Transverse colon (tissue), 4 donors: ENCODE measurements around the gene ASB14.

ENCODE experiments used
- CTCF ChIP-seq, 5 experiments: fragments of 200-600 bp in 3 of 5; fragments of 450-650 bp in 2 of 5; sonication (generic) in 3 of 5; IDR thresholded peaks; 1 replicate in 2 of 5; 2 replicates in 3 of 5; pipeline ENCODE4 v1.5.1; 2016 to 2017; ENCODE audit warnings: antibody characterized with exemption in 5 of 5, inconsistent platforms in 3 of 5, mild to moderate bottlenecking in 2 of 5, moderate library complexity in 1 of 5
- EP300 ChIP-seq: sonication (generic); formaldehyde crosslinking; IDR thresholded peaks from one replicate; pipeline ENCODE4 v1.6.1; 2017; ENCODE audit warnings: antibody characterized with exemption, low read depth
- POLR2A ChIP-seq: fragments of 450-650 bp; IDR thresholded peaks from one replicate; pipeline ENCODE4 v1.6.1; 2016; ENCODE audit warnings: antibody characterized with exemption, mild to moderate bottlenecking, moderate library complexity
- POLR2AphosphoS5 ChIP-seq, 3 donors: sonication (generic); formaldehyde crosslinking; IDR thresholded peaks; one replicate each; pipeline ENCODE4 v1.6.1; 2016; ENCODE audit warnings: antibody characterized with exemption in 3 of 3

DNA sequence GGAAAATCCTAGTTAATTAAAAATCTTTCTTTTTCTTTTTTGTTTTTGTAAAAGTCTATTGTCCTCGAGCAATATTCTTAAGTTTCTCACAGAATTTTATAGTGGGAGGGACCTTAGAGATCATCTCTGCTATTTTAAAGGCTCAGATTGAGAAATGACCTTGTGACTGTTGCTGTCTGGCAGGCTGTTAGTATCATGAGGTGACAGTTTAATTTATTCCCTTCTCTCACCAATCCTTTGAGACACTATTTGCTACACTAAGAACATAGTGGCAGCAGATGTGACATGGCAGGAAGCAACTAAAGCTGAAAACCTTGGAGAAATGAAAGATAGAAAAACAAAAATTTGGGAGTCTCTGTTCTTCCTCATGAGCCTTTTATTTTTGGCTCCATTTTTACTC, 40.1 kb downstream of the ASB14 start:
- TF ChIP-seq POLR2AphosphoS5 (IDR thresholded peaks at IDR 0.05) (no peak), CTCF (IDR thresholded peaks at IDR 0.05) (no peak), POLR2A (no peak), EP300 (no peak)
